HCT116 (cell line): ENCODE measurements around the gene FKBP15. TPM values are rescaled to one million over a fixed set of nuclear protein-coding genes. Genes with fewer than 3 reads are reported as not detected.

Source experiments
- ATAC-seq: fragments of 200-7000 bp; cut with Tn5 transposase; 2 replicates; pipeline ENCODE4 v1.9.1; 2020; ENCODE audit warnings: mild to moderate bottlenecking, moderate library complexity
- BruUV-seq: library from RNA; stranded (reverse); fragments of 400-500 nt; replicated peaks from 2 replicates; lab custom pipeline; 2021; lab: Mats Ljungman, UMichigan
- CTCF ChIA-PET: fragments of 300-600 bp; sonication (Branson Sonifier 250); formaldehyde crosslinking; loops from one replicate; lab custom pipeline; 2021; ENCODE audit warnings: antibody characterized with exemption; lab: Charles Lee
- POLR2A ChIA-PET: fragments of 300-600, 350-600 bp; sonication (Branson Sonifier 250); formaldehyde crosslinking; loops from one replicate; lab custom pipeline; 2021; ENCODE audit warnings: antibody characterized with exemption; lab: Charles Lee
- RAD21 ChIA-PET, 2 experiments: fragments of 300-600 bp; sonication (Branson Sonifier 250); formaldehyde crosslinking; loops; one replicate each; lab custom pipeline; 2023; ENCODE audit warnings: low total read pairs in 2 of 2; ENCODE audit not compliant: uncharacterized antibody in 2 of 2, unreplicated experiment in 2 of 2, low non-redundant PET in 1 of 2; lab: Charles Lee
- DNase-seq: peaks from one replicate; pipeline ENCODE4 v3.0.0-alpha.2; 2010; ENCODE audit warnings: low read depth, low spot score
- H2AFZ ChIP-seq: fragments of 200-600 bp; shearing (Covaris generic), sonication (generic); 2 replicates; pipeline ENCODE4 v1.6.1; 2017; ENCODE audit warnings: low read depth, mixed run types, mixed read lengths, antibody characterized with exemption, low read length; ENCODE audit not compliant: poor library complexity, severe bottlenecking
- H3K27ac ChIP-seq: 2 replicates; pipeline ENCODE4 v1.5.1; 2012; ENCODE audit warnings: low read depth, low read length
- H3K27me3 ChIP-seq: fragments of 200-600 bp; sonication (generic); 2 replicates; pipeline ENCODE4 v1.6.1; 2016; ENCODE audit warnings: mixed run types, low read length, mixed read lengths; ENCODE audit not compliant: insufficient read depth
- H3K36me3 ChIP-seq, 2 experiments: fragments of 200-500 bp in 1 of 2; fragments of 200-600 bp in 1 of 2; sonication (Bioruptor generic) in 1 of 2; sonication (generic) in 1 of 2; 2 replicates each; pipeline versions ENCODE4 v1.5.1 to v1.6.1; 2014 to 2016; ENCODE audit warnings: low read length in 2 of 2, inconsistent platforms in 1 of 2, mixed read lengths in 1 of 2, mixed run types in 1 of 2; ENCODE audit not compliant: insufficient read depth in 2 of 2, control insufficient read depth in 1 of 2
- H3K4me1 ChIP-seq, 2 experiments: fragments of 200-600 bp in 1 of 2; sonication (generic) in 1 of 2; 2 replicates each; pipeline versions ENCODE4 v1.5.1 to v1.6.1; 2012 to 2017; ENCODE audit warnings: low read length in 2 of 2, inconsistent platforms in 1 of 2, mild to moderate bottlenecking in 1 of 2, mixed read lengths in 1 of 2, mixed run types in 1 of 2, moderate library complexity in 1 of 2; ENCODE audit not compliant: insufficient read depth in 2 of 2, control insufficient read depth in 1 of 2
- H3K4me2 ChIP-seq: fragments of 200-600 bp; sonication (generic); 2 replicates; pipeline ENCODE4 v1.6.1; 2017; ENCODE audit warnings: mixed run types, low read length, mixed read lengths
- H3K4me3 ChIP-seq, 2 experiments: fragments of 200-600 bp in 1 of 2; sonication (generic) in 1 of 2; replicated peaks in 1 of 2; 2 replicates each; pipeline ENCODE4 v1.5.1; 2011 to 2016; ENCODE audit warnings: low read length in 2 of 2, control low read depth in 1 of 2, low read depth in 1 of 2, mild to moderate bottlenecking in 1 of 2, mixed read lengths in 1 of 2, mixed run types in 1 of 2
- H3K79me2 ChIP-seq: fragments of 200-600 bp; sonication (generic); 2 replicates; pipeline ENCODE4 v1.6.1; 2017; ENCODE audit warnings: mild to moderate bottlenecking, mixed run types, low read length, moderate library complexity, mixed read lengths; ENCODE audit not compliant: insufficient read depth
- H3K9ac ChIP-seq: fragments of 200-600 bp; sonication (generic); 2 replicates; pipeline ENCODE4 v1.6.1; 2016; ENCODE audit warnings: low read length, mixed read lengths
- H3K9me2 ChIP-seq: fragments of 200-600 bp; sonication (generic), shearing (Covaris generic); 2 replicates; pipeline ENCODE4 v1.6.1; 2017; ENCODE audit warnings: mixed run types, mild to moderate bottlenecking, moderate library complexity; ENCODE audit not compliant: insufficient read depth
- H3K9me3 ChIP-seq, 2 experiments: fragments of 200-500 bp in 1 of 2; fragments of 200-600 bp in 1 of 2; sonication (Bioruptor generic) in 1 of 2; sonication (generic) in 1 of 2; 2 replicates each; pipeline ENCODE4 v1.6.1; 2014 to 2017; ENCODE audit warnings: low read length in 2 of 2, mixed read lengths in 2 of 2, inconsistent platforms in 1 of 2, low read depth in 1 of 2, mild to moderate bottlenecking in 1 of 2, mixed run types in 1 of 2, moderate library complexity in 1 of 2; ENCODE audit not compliant: control insufficient read depth in 1 of 2, insufficient read depth in 1 of 2
- H4K20me1 ChIP-seq: fragments of 200-600 bp; sonication (generic), shearing (Covaris generic); 2 replicates; pipeline ENCODE4 v1.6.1; 2017; ENCODE audit warnings: mixed run types, mild to moderate bottlenecking, moderate library complexity; ENCODE audit not compliant: insufficient read depth
- CBX3 ChIP-seq: IDR thresholded peaks from 2 replicates; pipeline ENCODE4 v1.6.1; 2012; ENCODE audit warnings: low read depth
- EGR1 ChIP-seq: IDR thresholded peaks from 2 replicates; pipeline ENCODE4 v1.6.1; 2012; ENCODE audit warnings: low read depth
- ELF1 ChIP-seq: IDR thresholded peaks from 2 replicates; pipeline ENCODE4 v1.6.1; 2012; ENCODE audit warnings: low read depth, borderline replicate concordance
- EZH2 ChIP-seq: fragments of 200-600 bp; sonication (generic); IDR thresholded peaks from 2 replicates; pipeline ENCODE4 v1.6.1; 2017; ENCODE audit warnings: antibody characterized with exemption, mixed run types
- JUND ChIP-seq: IDR thresholded peaks from 2 replicates; pipeline ENCODE4 v1.6.1; 2012
- POLR2A ChIP-seq: IDR thresholded peaks from 2 replicates; pipeline ENCODE4 v1.7.0; 2011; ENCODE audit warnings: borderline replicate concordance; ENCODE audit not compliant: insufficient read depth, insufficient read length; ENCODE audit errors: extremely low read depth
- RAD21 ChIP-seq: IDR thresholded peaks from 2 replicates; pipeline ENCODE4 v1.6.1; 2012; ENCODE audit warnings: low read depth, mild to moderate bottlenecking
- SP1 ChIP-seq: IDR thresholded peaks from 2 replicates; pipeline ENCODE4 v1.6.1; 2012; ENCODE audit warnings: low read depth
- YY1 ChIP-seq: IDR thresholded peaks from 2 replicates; pipeline ENCODE4 v1.6.1; 2011; ENCODE audit warnings: low read length, low read depth, moderate library complexity, mild to moderate bottlenecking; ENCODE audit not compliant: insufficient replicate concordance; ENCODE audit errors: extremely low read depth
- ZFX ChIP-seq: fragments of 450-650 bp; IDR thresholded peaks from 2 replicates; pipeline ENCODE4 v1.6.1; 2017
- ZNF274 ChIP-seq: fragments of 200-500 bp; sonication (Bioruptor generic); IDR thresholded peaks from 2 replicates; pipeline ENCODE4 v1.6.1; 2014; ENCODE audit warnings: mild to moderate bottlenecking, low read depth, low read length, inconsistent platforms
- intact Hi-C: fragments of 100-400 bp; cut with micrococcal nuclease; formaldehyde crosslinking; loops from 2 replicates; pipeline ENCODE4 v1.10.0; 2022
- total RNA-seq: library from RNA; stranded (reverse); gene quantifications from one replicate; pipeline ENCODE4 v1.2.1, GENCODE V29; 2021; ENCODE audit not compliant: unreplicated experiment
- TF ChIP-seq, protein P1 (sequence below), 3 experiments: fragments of 200-600 bp in 1 of 3; sonication (generic) in 1 of 3; IDR thresholded peaks in 2 of 3; conservative IDR thresholded peaks in 1 of 3; 2 replicates each; pipeline ENCODE4 v1.5.1; 2012 to 2017; ENCODE audit warnings: low read depth in 2 of 3, low read length in 2 of 3, antibody characterized with exemption in 1 of 3, borderline replicate concordance in 1 of 3, control low read depth in 1 of 3, mild to moderate bottlenecking in 1 of 3, mixed read lengths in 1 of 3, mixed run types in 1 of 3, moderate library complexity in 1 of 3; ENCODE audit not compliant: insufficient read depth in 1 of 3
- TF ChIP-seq, protein P2 (sequence below): IDR thresholded peaks from 2 replicates; pipeline ENCODE4 v1.6.1; 2012

The FKBP15 gene
- total RNA-seq, 1 experiment from 2014 or later: 13.8 TPM

DNA sequence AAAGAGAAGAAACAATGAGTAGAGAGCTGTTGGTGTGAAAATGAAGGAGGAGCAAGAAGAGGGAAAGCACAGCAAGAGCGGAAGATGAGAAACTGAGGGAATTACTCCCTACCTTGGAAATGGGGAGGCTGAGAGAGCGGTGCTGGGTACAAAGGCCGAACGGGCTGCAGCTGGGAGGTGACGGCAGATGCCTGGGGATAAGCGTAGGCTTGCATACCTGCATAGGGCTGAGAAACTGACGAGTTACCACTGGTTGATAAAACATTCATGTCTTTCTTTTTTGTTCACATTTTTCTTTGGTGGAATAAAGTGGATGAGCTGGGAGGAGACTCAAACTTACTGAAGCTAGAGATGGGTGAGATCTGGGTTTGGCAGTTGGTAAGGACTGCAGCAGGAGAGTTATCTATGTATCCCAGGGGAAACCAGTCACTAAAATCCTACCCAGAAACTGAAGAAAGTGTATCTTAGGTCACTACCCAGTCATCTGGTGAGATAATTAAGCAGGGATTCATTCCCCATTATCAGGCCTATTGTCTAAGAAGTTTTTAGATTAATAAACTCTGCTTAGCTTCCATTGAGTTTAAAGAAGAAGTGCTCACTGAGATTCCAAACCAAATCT lies 34.8 kb downstream of the FKBP15 start (continued):
- TF ChIP-seq CBX3 (no peak), POLR2A (no peak), ZNF274 (no peak), EGR1 (no peak), ZFX (no peak), SP1 (no peak), EZH2 (no peak), ELF1 (no peak)
- TF ChIP-seq, protein P1, sequence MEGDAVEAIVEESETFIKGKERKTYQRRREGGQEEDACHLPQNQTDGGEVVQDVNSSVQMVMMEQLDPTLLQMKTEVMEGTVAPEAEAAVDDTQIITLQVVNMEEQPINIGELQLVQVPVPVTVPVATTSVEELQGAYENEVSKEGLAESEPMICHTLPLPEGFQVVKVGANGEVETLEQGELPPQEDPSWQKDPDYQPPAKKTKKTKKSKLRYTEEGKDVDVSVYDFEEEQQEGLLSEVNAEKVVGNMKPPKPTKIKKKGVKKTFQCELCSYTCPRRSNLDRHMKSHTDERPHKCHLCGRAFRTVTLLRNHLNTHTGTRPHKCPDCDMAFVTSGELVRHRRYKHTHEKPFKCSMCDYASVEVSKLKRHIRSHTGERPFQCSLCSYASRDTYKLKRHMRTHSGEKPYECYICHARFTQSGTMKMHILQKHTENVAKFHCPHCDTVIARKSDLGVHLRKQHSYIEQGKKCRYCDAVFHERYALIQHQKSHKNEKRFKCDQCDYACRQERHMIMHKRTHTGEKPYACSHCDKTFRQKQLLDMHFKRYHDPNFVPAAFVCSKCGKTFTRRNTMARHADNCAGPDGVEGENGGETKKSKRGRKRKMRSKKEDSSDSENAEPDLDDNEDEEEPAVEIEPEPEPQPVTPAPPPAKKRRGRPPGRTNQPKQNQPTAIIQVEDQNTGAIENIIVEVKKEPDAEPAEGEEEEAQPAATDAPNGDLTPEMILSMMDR (IDR thresholded peaks at IDR 0.05 in 2 of 3, conservative IDR thresholded peaks at IDR 0.05 in 1 of 3; ENCODE audit: borderline replicate concordance in 1 of 3, insufficient read depth in 1 of 3, low read depth in 2 of 3, low read length in 2 of 3): no peak
- TF ChIP-seq, all 23 proteins: peak for 0

DNA sequence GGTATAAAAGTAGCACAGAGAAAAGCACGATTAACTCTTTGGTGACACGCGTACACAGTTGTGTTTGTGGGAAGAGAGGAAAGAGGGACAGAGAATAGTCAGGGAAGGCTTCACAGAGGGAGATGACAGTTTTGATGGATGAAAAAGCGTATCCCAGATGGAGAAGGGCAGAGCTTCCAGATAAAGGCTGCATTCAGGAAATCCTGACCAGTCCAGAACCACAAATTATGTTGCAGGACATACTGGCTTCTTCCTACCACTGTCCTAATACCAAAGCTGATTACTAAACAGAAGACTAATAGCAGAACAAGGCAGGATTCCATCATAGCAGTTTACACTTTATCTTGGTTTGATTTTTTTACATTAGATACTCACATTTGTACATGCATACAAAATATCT lies 35.8 kb downstream of the FKBP15 start:
- DNase-seq (no peak), ATAC-seq (no peak)
- intact Hi-C loops: no loop called here
- TF ChIP-seq, protein P2, sequence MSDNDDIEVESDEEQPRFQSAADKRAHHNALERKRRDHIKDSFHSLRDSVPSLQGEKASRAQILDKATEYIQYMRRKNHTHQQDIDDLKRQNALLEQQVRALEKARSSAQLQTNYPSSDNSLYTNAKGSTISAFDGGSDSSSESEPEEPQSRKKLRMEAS: no peak
- TF ChIP-seq YY1 (no peak), RAD21 (no peak), EZH2 (no peak), JUND (no peak), POLR2A (no peak)
- no peak overlapping the region for H3K27ac ChIP-seq
- no peak overlapping the region for H3K9ac ChIP-seq
- no peaks in the 10 kb centered on the region for H3K79me2 ChIP-seq
- H3K4me1 ChIP-seq: peaks cover 0 to 12% of the 10 kb centered on the region in 2 experiments; a peak in 1 of 4 replicates
- peaks cover 18 to 42% of the 10 kb centered on the region in 2 experiments; a peak in 3 of 4 replicates for H3K36me3 ChIP-seq
- no peaks in the 10 kb centered on the region for H3K9me3 ChIP-seq
- H3K27me3 ChIP-seq: no peaks in the 10 kb centered on the region
- H4K20me1 ChIP-seq: no peaks in the 10 kb centered on the region
- H2AFZ ChIP-seq: no peak overlapping the region
- no peaks in the 10 kb centered on the region for H3K9me2 ChIP-seq
- no peak overlapping the region for H3K4me3 ChIP-seq
- ChIA-PET CTCF (no interaction called here), RAD21 (no interaction called here), POLR2A (no interaction called here)
- BruUV-seq: no TSS peak
- no peak overlapping the region for H3K4me2 ChIP-seq
